ENCODE results near the gene VWA2.

Gene VWA2, protein sequence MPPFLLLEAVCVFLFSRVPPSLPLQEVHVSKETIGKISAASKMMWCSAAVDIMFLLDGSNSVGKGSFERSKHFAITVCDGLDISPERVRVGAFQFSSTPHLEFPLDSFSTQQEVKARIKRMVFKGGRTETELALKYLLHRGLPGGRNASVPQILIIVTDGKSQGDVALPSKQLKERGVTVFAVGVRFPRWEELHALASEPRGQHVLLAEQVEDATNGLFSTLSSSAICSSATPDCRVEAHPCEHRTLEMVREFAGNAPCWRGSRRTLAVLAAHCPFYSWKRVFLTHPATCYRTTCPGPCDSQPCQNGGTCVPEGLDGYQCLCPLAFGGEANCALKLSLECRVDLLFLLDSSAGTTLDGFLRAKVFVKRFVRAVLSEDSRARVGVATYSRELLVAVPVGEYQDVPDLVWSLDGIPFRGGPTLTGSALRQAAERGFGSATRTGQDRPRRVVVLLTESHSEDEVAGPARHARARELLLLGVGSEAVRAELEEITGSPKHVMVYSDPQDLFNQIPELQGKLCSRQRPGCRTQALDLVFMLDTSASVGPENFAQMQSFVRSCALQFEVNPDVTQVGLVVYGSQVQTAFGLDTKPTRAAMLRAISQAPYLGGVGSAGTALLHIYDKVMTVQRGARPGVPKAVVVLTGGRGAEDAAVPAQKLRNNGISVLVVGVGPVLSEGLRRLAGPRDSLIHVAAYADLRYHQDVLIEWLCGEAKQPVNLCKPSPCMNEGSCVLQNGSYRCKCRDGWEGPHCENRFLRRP

DNA sequence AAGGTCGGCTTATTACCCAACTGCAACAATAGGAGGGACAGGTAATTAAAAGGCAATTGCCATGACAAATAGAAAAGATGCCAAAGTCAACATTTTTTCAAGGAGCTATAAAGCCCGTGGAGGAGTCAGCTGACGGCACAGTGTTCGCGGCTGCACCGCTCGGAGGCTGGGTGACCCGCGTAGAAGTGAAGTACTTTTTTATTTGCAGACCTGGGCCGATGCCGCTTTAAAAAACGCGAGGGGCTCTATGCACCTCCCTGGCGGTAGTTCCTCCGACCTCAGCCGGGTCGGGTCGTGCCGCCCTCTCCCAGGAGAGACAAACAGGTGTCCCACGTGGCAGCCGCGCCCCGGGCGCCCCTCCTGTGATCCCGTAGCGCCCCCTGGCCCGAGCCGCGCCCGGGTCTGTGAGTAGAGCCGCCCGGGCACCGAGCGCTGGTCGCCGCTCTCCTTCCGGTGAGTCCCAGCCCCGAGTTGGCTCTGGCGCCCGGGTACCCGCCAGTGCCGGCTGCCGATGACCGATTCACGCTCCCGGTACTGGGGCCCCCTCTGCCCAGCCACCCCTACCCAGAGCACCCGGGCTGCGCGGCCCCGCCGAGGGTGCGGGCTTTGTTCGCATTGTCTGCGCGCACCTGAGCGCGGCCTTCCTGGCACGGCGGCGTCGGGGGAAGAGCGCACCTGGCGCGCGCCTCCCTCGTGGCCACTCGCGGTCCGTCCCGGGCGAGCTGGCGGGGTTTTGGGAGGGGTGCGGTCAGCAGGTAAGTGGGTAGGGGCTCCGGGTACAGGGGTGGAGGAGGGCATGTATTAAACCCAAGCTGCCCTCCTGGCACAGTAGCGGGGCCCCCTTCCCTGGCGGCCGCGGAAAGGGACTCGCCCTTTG lies at the start of gene VWA2:
Gene VWA2 (plus strand): TSS at position 138 of the 877 bp plus-strand sequence. CDS start 9,460 bp downstream, outside the sequence.
- peak within 1 kb of the TSS; percentile 96 for H3K27ac ChIP-seq
- TF ChIP-seq, protein P1, sequence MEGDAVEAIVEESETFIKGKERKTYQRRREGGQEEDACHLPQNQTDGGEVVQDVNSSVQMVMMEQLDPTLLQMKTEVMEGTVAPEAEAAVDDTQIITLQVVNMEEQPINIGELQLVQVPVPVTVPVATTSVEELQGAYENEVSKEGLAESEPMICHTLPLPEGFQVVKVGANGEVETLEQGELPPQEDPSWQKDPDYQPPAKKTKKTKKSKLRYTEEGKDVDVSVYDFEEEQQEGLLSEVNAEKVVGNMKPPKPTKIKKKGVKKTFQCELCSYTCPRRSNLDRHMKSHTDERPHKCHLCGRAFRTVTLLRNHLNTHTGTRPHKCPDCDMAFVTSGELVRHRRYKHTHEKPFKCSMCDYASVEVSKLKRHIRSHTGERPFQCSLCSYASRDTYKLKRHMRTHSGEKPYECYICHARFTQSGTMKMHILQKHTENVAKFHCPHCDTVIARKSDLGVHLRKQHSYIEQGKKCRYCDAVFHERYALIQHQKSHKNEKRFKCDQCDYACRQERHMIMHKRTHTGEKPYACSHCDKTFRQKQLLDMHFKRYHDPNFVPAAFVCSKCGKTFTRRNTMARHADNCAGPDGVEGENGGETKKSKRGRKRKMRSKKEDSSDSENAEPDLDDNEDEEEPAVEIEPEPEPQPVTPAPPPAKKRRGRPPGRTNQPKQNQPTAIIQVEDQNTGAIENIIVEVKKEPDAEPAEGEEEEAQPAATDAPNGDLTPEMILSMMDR (conservative IDR thresholded peaks at IDR 0.05) = peak; percentile 46

DNA sequence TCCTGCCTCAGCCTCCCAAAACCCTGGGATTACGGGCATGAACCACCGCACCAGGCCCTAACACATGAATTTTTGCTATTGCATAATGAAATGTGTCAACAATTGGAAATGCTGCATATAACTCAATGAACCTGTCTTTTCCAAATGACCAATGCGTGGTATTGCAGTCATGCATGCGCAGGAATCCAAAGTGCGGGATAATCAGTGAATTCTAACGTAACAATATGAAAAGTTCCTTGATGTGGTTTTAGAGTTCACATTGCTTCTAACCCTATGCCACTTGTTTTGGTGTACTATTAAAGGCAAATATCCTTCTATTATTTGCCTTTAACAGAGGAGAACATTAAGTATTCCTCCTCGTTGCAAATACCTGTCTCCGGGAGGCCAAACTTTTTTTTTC lies 49.4 kb upstream of the VWA2 start:
- TF ChIP-seq, protein P1 (conservative IDR thresholded peaks at IDR 0.05) = no peak
- no peak overlapping the region for H3K27ac ChIP-seq

DNA sequence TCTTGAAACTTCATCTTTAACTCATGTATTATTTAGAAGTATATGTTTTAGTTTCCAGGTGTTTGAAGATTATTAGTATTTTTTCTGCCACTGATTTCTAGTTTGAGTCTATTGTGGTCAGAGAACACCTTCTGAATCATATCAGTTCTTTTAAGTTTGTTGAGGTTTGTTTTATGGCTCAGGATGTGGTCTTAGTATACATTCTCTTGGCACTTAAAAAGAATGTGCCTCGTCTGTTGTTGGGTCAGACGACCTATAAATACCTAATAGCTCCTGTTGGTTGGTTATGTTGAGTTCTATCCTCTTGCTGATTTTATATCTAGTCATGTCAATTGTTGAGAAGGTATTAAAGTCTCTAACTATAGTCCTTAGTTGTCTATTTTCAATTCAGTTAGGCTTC lies 44.0 kb upstream of the VWA2 start:
- no peak overlapping the region for H3K27ac ChIP-seq
- TF ChIP-seq, protein P1 (conservative IDR thresholded peaks at IDR 0.05) = no peak

DNA sequence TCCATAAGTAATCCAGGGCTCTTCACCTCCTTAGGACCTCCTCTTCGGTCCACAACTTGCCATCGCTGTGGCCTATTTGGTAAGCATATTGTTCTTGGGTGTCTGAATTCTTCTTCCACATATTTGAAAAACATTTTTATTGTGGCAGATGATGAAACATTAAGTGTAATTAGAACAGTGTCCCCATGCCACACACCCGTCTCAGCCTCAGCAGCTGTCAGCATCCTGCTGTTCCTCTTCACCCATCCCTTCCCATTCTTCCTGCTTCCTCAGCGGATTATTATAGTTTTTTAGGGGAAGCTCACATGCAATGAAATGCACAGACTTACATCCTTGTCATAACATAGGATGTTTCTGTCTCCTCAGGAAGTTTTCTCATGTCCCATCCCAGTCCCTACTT lies 39.8 kb upstream of the VWA2 start:
- no peak overlapping the region for H3K27ac ChIP-seq
- TF ChIP-seq, protein P1 (conservative IDR thresholded peaks at IDR 0.05) = no peak

DNA sequence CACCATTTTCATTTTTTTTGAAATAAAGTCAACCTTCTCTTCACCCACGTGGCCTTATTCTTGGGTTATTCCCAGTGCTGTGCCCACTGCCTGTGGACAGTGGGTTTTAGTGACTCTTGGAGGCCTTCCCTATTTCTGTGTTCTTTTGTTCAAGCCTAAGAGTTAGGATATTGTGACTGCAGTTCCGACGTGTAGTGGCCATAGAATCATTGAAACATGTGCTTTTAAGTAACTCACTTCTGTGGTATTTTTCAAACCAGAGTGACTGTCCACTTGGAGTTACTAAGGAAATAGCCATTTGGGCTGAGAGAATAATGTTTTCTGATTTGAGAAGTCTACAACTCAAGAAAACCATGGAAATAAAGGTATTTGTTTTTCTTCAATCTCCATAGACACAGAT lies 36.2 kb upstream of the VWA2 start:
- TF ChIP-seq, protein P1 (conservative IDR thresholded peaks at IDR 0.05) = no peak
- H3K27ac ChIP-seq = peak overlapping the region; percentile 43; the same call in 1 of the 2 replicates

DNA sequence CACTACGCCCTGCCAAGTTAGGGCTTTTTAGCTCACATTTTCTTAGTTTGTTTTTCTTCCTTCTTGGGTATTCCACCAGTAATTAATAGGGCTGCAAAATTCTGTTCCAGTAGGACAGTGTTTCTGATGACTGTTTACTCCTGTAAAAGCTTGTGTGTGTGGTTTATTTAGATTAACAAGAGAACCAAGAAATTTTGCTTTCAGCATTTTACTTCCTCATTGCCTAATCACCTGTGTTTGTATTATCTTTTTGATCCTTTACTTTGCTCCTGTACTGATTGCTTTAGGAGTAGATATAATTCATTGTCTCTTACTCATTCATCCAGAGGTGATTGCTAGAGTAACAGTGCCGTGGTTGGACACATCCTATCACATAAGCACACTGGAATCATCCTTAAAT lies 32.2 kb upstream of the VWA2 start:
- peak overlapping the region; percentile 43 for H3K27ac ChIP-seq
- TF ChIP-seq, protein P1 (conservative IDR thresholded peaks at IDR 0.05) = no peak
